Loucy (cell line): ENCODE measurements around the gene GNAL.

ENCODE experiments used
- EZH2phosphoT487 ChIP-seq: fragments of 200-600 bp; IDR thresholded peaks from 2 replicates; pipeline ENCODE4 v1.6.1; 2018; ENCODE audit warnings: antibody characterized with exemption, mild to moderate bottlenecking, moderate library complexity, borderline replicate concordance
- TF ChIP-seq, protein P1 (sequence below): fragments of 200-600 bp; sonication (generic); conservative IDR thresholded peaks from 2 replicates; pipeline ENCODE4 v1.5.1; 2014; ENCODE audit warnings: mild to moderate bottlenecking, antibody characterized with exemption, low read length

DNA sequence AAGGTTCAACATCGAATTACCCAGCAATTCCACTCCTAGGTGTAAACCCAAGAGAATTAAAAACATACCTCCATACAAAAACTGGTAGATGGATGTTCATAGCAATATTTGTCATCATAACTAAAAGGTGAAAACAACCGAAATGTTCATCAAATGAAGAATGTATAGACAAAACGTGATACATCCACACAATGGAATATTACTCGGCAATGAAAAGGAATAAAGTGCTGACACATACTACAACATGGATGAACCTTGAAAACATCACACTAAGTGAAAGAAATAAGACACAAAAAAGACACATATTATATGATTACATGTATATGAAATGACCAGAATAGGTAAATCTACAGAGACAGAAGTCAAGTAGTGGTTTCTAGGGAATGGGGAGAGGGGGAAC lies 141.5 kb downstream of the GNAL start:
- TF ChIP-seq, protein P1, sequence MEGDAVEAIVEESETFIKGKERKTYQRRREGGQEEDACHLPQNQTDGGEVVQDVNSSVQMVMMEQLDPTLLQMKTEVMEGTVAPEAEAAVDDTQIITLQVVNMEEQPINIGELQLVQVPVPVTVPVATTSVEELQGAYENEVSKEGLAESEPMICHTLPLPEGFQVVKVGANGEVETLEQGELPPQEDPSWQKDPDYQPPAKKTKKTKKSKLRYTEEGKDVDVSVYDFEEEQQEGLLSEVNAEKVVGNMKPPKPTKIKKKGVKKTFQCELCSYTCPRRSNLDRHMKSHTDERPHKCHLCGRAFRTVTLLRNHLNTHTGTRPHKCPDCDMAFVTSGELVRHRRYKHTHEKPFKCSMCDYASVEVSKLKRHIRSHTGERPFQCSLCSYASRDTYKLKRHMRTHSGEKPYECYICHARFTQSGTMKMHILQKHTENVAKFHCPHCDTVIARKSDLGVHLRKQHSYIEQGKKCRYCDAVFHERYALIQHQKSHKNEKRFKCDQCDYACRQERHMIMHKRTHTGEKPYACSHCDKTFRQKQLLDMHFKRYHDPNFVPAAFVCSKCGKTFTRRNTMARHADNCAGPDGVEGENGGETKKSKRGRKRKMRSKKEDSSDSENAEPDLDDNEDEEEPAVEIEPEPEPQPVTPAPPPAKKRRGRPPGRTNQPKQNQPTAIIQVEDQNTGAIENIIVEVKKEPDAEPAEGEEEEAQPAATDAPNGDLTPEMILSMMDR = no peak
- TF ChIP-seq EZH2phosphoT487 = no peak
